Endothelial cell of umbilical vein (primary cell): ENCODE measurements around the gene ARHGEF6.

Experiments used
- EZH2 ChIP-seq: IDR thresholded peaks from 2 replicates; pipeline ENCODE4 v1.6.1; 2012; ENCODE audit warnings: borderline replicate concordance, low read depth, mild to moderate bottlenecking, moderate library complexity, low read length, inconsistent platforms; ENCODE audit not compliant: severe bottlenecking
- GATA2 ChIP-seq: IDR thresholded peaks from 2 replicates; pipeline ENCODE4 v1.7.0; 2011; ENCODE audit warnings: low read depth, mild to moderate bottlenecking, moderate library complexity, mixed read lengths, low read length; ENCODE audit not compliant: insufficient read length, insufficient read depth
- JUN ChIP-seq: IDR thresholded peaks from 2 replicates; pipeline ENCODE4 v1.6.1; 2011; ENCODE audit warnings: borderline replicate concordance, low read depth; ENCODE audit not compliant: insufficient read length, insufficient read depth
- POLR2A ChIP-seq: IDR thresholded peaks from 2 replicates; pipeline ENCODE4 v1.6.1; 2012; ENCODE audit warnings: low read depth, mild to moderate bottlenecking, control low read depth, low read length
- POLR2AphosphoS5 ChIP-seq: IDR thresholded peaks from 2 replicates; pipeline ENCODE4 v1.6.1; 2012; ENCODE audit warnings: low read depth, mild to moderate bottlenecking, control low read depth, low read length, moderate library complexity; ENCODE audit not compliant: insufficient read depth
- TF ChIP-seq, protein P1 (sequence below), 2 donors: IDR thresholded peaks; 1 replicate in 1 of 2; 2 replicates in 1 of 2; pipeline ENCODE4 v1.5.1; 2011; ENCODE audit warnings: low read length in 2 of 2, mild to moderate bottlenecking in 2 of 2, moderate library complexity in 2 of 2, control low read depth in 1 of 2, inconsistent platforms in 1 of 2, low read depth in 1 of 2; ENCODE audit not compliant: insufficient read depth in 1 of 2; ENCODE audit errors: extremely low read depth in 1 of 2
- TF ChIP-seq, protein P2 (sequence below): IDR thresholded peaks from 2 replicates; pipeline ENCODE4 v1.6.1; 2011; ENCODE audit not compliant: insufficient read depth, insufficient read length

DNA sequence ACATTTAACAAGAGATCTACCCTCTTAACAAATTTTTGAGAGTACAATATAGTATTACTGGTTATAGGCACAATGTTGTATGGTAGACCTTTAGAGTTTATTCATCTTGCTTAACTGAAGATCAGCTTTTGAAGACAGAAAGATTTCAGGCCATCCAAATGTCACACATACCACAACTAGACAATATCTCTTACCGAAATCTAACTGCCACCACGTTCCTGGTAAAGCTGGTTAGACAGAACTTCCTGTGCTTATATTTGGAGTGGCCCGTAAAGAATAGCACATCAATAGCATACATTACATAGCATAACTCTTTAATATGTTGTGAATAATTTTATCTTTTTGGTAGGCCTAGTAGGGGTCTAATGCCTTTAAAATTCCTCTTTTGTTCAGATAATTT, 29.8 kb upstream of the ARHGEF6 start:
- no peak for TF ChIP-seq POLR2A
- TF ChIP-seq, protein P1, sequence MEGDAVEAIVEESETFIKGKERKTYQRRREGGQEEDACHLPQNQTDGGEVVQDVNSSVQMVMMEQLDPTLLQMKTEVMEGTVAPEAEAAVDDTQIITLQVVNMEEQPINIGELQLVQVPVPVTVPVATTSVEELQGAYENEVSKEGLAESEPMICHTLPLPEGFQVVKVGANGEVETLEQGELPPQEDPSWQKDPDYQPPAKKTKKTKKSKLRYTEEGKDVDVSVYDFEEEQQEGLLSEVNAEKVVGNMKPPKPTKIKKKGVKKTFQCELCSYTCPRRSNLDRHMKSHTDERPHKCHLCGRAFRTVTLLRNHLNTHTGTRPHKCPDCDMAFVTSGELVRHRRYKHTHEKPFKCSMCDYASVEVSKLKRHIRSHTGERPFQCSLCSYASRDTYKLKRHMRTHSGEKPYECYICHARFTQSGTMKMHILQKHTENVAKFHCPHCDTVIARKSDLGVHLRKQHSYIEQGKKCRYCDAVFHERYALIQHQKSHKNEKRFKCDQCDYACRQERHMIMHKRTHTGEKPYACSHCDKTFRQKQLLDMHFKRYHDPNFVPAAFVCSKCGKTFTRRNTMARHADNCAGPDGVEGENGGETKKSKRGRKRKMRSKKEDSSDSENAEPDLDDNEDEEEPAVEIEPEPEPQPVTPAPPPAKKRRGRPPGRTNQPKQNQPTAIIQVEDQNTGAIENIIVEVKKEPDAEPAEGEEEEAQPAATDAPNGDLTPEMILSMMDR (IDR thresholded peaks at IDR 0.05; ENCODE audit: extremely low read depth in 1 of 2, insufficient read depth in 1 of 2, low read depth in 1 of 2, low read length in 2 of 2), result no peak
- TF ChIP-seq POLR2AphosphoS5, result no peak
- no peak for TF ChIP-seq EZH2
- TF ChIP-seq, protein P2, sequence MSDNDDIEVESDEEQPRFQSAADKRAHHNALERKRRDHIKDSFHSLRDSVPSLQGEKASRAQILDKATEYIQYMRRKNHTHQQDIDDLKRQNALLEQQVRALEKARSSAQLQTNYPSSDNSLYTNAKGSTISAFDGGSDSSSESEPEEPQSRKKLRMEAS, result no peak
- TF ChIP-seq JUN, result no peak
- no peak for TF ChIP-seq GATA2
